ENCODE measurements around the gene CDH4.
"Not testable (repeated sequence)": the region's sequence is repeated elsewhere in the genome, so short reads cannot be mapped to it uniquely, and the experiment has no call there.

CDH4 gene

DNA sequence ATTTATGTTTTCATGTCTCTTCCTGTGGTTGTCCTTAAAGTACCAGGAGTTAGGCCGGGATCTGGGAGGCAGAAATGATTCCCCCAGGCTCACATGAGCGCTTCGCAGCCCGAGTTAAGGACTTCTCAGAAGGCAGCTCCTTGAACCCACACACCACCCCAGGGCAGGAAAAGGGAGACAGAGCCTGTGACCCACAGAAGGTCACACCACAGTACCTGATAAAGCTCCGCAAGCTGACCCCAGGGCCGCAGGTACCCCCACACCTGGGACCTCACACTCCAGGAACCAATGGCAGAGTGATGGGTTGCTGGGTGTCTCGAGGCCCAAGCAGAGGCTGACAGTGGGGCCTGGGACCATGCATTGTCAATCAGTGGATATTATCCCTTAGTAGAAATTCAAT is 207.6 kb downstream of the CDH4 start:
- DNase-seq (ENCODE audit: low read depth): no peak

DNA sequence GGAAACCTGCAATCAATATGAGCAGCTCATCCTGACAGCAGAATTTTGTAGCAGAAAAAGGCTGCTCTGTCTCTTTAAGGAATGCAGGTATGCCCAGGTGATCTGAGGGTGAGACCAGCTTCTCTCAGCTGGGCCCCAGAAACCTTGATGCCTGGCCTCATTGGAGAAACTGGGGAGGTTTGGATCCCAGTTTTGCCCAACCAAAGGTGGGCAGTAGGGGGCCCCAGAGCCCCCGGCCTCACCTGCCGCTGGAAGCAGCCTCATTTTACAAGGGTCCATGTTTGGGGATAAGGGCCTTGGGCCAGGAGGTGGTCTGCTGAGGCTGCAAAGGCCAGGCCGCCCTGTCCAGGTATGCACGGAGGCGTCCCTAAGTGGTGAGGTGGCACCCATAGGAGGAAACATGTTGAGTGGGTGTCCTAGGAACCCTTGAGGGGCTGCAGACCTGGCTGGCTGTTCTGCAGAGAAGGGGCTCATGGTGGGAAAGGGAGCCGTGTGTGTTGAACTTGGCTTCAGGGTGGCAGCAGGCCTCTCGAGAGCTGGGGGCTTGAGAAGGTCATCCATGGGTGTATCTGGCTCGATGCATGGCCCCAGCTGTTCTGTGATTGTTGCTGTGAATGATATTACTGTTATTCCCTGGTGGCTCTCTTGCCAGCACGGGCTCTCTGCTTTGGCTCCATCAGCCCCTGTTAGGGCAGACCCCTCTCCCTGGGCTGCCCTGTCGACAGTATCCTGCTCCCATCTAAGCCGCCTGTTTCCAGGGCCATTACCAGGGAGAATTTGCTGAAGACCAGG is 208.4 kb downstream of the CDH4 start:
- DNase-seq (ENCODE audit: low read depth): no peak

DNA sequence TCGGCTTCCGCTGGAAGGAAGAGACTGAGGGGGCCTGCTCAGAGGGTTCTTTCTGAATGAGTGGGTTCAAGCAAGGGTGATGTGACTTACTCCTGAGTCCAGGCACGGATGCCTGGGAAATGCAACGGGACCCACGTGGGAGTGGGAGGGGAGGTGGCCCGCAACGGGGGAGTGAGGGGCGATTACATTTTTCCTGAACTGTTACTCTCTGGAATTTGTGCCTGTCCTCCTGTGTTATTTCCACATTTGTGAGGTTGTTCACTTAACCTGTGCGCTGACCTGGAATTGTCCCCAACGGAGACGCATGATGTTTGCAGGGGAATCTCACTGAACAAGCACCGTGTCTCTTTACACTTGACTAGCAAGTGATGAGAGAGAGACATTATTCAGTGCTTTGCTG is 209.4 kb downstream of the CDH4 start:
- no peak for DNase-seq (ENCODE audit: low read depth)

DNA sequence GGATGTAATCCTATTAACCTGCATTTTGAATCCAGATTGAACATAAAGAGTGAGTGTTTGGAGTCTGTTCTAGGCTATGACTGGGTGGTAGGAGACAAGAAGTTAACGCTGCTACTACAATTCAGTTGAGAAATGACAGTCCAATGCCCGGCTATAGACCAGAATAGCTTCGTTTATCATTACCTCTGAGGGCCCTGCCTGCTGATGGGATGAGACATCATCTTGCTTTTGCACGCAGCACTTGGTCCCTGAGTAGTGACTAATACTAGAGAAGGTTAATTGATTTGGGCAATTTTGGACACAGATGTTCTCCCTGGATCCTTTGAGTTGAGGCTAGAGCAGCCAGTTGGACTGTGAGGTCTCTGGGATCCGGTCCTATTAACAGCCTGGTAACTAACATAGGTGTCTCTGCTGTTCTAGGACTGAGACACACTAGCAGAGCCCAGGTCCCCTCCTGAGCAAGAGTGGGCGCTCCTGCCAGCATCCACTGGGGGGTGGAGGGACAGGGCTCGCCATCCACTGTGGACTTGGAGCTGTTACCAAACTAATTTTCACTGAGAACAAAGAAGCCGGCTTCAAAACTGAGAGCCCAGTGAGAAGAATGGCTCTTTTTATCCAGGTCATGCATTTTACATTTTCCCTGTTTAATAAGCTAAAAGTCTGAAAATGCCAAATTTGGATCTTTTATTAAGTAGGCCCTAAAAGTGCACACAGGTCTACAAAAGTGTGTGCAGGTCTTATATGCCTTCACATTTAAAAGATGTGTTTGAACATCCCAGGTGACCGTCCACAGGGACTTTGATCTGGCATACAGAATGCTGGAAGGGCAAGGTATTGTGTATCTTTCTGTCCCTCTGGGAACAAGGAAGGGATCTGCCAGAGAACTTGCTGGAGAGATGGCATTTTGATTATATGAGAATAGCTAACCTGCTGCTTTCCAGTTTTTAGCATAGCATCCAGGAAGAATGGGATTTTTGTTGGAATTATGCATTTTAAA is 212.5 kb downstream of the CDH4 start:
- DNase-seq (ENCODE audit: low read depth): no peak

DNA sequence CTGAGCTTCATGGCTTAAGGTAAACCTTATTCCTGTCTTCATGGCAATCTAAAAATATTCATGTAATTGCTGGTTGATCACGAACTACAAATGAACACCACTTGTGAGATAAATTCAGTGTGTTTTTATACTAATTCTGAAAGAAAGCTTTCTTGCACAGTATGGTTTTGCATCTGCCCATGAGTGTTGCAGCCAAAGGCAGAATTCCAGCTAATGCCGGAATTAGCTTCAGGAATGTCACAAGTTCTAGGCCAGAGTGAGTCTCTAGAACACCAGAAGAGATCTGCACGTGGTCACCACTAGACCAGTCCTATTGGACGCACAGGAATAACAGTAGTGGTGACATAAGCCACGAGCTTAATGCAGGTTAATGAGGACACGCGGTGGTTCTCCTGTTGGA is 223.7 kb downstream of the CDH4 start:
- no peak for DNase-seq (ENCODE audit: low read depth)

DNA sequence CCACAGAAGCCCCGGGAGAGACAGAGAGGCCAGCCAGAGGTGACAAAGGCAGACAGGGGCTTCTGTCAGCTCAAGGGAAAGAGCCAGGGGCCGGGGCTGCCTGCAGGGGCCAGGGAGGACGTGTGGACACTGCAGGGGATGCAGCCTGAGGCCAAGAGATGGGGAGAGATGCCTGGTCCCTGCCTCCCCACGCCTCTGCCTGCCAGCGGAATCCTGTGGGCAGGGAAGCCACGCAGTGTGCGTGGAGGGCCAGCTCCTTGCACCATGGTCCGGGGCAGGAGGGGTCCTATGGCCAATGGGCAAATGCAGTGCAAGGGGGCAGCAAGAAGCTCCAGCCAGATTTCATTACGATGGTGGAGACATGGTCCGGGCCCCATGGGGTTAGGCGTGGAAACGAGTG is 224.9 kb downstream of the CDH4 start:
- no peak for DNase-seq (ENCODE audit: low read depth)

DNA sequence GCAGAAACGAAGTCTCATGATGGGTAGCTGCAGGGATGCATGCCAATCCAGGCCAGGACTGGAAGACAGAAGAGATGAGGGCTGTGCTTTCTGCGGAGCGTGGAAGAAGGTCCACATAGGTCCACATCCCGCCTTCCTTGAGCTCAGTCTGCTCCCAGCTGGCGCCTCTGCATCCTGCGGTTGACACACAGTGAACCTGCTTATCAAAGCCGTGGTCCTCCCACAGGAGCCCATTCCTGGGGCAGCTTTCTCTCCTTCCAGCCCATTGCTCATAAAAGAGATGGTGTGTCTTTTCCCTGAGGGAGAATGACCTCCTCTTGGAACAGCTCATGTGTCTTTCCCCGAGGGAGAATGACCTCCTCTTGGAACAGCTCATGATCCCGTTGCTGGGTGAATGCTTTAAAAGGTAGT is 225.4 kb downstream of the CDH4 start:
- no peak for DNase-seq (ENCODE audit: low read depth)

DNA sequence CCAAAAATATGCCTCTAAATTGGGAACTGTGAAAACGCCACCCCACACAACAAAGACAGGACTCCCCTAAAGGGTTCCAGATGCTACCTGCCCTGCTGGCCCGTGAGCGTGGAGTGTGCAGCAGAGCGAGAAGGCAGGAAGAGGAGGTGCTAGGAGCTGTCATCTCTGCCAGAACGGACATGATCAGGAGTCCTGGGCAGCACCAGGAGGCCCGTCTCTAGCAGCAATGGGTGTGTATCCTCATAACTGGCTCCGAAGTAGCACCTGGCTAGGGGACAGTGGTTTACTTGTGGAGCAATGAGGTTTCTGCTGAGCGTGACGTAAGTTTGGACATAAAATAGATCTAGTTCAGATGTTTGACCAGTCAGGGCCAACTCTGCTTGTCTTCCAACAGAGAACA is 226.0 kb downstream of the CDH4 start:
- no peak for DNase-seq (ENCODE audit: low read depth)

DNA sequence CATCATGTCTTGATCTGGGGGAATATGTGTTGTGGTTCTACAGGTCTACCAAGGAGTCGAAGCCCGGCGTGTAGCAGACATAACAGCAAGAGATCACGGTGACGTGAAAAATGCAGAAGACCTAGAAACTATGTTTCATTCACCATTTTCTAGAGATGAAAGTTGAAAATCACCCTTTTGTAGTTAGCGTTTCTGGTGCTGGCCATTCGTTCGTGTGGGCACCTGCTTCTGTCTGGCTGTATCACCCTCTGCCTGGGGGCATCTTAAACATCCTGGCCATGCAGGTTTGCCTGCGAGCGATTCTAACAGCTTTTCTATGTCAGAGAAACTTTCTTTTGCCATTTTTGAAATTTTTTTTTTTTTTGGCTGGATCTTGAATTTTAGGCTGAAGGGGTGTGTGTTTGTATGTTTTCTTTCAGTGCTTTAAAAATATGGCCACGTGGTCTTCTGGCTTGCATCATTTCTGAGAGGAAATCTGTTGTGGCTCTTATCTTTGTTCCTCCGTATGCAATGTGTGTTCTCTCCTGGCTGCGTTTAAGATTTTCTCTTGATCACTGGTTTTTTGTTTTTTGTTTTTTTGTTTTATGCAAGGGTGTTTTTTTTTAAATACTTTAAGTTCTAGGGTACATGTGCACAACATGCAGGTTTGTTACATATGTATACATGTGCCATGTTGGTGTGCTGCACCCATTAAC is 226.7 kb downstream of the CDH4 start:
- no peak for DNase-seq (ENCODE audit: low read depth)

DNA sequence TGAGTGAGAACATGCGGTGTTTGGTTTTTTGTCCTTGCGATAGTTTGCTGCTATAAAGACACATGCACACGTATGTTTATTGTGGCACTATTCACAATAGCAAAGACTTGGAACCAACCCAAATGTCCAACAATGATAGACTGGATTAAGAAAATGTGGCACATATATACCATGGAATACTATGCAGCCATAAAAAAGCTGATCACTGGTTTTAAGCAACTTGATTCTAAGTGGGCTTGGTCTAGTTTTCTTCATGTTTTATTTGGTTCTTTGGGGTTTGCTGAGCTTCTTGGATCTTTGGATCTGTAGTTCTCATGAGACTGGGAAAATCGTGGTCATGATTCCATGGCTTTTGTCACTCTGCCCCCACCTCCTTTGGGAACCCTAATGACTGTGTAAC is 227.4 kb downstream of the CDH4 start:
- DNase-seq (ENCODE audit: low read depth): not testable (repeated sequence)

DNA sequence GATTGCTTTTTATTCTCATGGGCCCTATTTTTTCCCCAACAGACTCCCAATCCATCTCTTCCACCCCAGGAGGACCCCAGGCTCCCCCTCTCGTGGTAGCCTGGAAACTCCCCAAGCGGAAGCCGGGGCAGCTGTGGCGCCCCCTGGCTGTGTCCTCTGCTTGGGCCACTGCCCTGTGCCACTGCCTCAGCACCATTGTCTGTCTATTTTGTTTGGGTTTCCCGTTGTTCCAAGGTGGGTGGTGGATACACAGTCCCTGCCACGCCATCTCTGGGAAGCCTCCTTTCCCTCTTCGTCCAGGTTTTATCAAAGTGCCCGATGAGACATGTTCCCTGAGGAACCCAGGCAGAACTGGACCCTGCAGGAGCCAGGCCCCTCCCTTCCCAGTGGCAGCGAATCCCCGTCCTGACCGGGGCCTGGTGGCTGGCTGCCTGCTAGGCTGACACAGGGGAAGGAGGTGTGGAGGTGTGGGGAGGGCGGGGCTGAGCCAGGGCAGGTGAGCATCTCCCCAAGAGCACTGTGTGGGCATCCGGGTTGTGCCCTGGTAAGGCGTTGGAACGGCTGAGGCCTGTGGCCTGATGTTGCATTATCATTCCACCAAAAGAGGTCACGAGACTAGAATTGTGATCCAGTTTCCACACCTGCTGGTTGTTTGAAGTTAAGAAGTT is 228.2 kb downstream of the CDH4 start:
- no peak for DNase-seq (ENCODE audit: low read depth)

DNA sequence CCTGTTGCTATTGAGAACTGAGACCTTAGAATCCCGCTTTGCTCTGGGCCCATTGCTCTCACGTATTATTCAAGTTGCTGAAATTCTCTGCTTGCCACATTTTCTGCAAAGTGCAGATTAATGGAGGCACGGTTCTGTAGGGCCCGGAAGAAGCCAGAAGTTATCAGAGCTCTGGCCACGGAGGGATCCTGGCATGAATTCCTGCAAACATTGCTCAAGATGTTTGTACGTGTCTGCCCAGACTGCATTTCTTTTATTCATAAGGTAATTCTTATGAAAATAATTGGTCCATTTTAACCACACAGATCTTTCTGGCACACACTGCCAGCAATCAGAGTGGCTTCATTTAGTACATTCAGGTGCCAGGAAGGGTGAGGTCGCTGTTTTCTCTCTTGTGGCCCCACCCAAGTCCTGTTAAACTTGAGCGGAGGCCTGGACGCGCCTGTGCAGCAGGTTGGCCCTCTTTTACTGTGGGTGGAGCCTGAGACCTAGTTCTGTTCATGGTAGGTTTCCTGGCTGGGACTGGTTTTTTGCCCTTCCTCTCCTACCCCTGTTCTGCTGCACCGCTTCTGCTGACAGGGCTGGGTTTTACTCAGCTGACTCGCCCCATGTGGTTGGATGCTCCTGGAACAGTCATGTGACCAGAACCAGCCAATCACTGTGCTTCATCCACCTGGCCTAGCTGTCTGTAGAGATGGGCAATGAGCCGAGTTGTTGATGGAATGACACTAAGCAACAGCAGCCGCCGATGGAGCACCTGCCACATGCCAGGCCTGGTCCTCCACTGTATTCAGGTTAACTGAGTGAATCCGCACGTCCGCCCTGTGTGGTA is 230.2 kb downstream of the CDH4 start:
- no peak for DNase-seq (ENCODE audit: low read depth)

DNA sequence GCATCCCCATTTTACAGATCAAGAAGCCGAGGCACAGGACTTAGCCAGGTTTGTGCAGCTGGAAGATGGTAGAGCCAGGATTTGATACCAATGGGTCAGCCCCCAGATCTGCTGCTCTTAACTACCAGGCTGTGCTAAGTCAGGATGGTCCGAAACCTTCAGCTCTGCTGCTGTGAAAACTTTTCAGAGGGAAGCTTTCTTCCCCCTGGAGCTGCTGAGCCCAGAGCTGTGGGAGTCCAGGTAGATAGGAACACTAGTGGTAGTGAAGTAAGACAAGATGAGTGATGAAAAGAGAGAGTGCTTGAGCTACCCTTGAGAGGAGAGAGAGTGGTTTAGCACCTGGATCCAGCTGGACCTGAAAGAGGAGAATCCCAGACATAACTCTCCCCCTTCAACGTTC is 230.8 kb downstream of the CDH4 start:
- no peak for DNase-seq (ENCODE audit: low read depth)

DNA sequence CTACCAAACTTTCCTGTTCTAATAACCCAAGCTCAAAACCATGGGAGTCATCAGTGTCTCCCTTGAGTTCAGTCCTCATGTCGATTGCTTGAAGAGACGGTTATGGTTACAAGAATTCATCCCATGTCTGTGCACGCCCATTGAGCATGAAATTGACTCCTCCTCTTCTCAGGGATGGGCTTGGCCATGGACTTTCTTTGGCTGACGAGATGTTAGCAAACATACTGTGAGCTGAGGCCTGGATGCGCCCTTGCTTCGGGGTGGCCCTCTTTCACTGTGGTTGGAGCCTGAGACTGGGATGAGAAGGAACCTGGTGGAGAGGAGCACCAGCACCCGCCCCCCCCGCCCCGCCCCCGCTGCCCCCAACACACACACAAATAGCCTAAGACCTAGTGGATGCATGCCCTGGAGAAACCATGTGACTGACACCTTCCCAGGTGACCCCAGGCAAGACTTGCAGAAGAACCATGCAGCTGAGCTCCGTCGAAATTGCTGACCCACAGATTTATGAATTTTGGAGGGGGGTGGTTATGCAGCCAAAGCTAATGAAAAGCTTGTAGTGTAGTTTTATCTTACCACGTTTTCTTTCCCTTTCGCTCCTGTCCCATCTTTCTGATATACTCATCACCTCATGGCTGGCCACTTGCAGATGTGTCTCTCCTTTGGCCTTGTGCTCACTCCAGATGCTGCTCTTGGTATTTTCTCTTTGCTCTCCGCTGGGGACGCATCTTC is 231.4 kb downstream of the CDH4 start:
- no peak for DNase-seq (ENCODE audit: low read depth)

DNA sequence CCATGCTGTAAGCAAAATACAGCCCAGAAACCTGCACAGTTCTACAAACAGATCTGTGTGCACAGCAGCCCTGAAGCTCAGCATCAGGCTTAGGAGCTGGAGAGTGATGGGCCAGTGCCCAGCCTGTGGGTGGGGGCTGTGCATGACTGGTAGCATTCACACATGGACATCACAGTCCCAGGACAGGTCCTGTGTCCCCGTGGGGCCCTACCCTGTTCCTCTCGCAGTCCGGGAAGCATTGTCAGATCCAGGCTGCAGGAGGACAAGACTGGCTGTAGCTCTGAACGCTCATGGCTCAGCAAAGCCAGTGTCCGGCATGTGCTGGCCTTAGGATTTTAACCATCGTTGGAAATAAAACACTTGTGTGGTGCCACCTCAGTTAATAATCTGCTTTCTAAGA is 234.1 kb downstream of the CDH4 start:
- DNase-seq (ENCODE audit: low read depth): no peak

DNA sequence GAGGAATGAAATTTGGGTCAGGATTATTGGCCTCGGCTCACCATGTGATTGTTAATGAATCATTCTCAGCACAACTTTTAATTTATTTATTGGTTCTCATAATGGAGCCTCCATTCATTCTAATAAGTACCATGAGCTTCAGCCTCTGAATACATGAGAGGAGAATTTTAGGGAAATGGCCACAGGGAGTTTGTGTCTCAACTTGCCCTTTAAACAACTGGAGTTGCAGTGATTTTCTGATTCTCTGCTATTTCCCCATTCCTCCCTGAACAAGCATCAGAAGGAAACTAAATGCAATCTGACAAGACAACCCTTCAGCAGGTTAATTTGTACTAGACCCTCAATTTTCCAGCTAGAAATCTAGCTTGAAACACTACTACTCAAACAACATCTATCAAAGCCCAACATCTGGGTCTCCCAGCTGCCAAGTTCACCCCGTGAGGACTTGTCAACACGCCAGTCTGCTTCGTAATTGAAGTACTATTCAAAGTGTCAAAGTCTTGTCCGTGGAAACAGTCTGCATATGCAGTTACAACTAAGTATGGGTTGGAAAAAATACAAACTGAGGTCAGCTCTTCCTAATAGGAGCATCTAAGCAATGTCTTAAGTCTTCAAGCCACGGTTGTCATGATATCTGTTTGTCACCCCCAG is 235.4 kb downstream of the CDH4 start:
- no peak for DNase-seq (ENCODE audit: low read depth)

DNA sequence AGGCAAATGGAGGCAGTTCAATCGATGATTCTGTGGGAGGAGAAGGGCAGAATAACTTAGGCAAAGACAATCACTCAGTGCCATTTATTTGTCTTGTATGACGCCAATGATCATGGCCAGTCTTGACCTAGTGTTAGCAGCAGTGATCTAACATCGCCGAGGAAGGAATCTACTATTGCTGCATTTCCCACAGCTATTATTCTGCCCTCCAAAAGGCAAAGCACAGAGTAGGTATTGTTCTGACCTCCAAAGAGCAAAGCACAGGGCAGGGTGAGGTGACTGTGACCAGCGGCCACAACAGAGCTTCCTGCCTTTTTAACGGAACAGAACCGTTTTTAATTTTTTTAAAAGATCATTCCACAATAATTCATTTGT is 235.9 kb downstream of the CDH4 start:
- DNase-seq (ENCODE audit: low read depth): no peak

DNA sequence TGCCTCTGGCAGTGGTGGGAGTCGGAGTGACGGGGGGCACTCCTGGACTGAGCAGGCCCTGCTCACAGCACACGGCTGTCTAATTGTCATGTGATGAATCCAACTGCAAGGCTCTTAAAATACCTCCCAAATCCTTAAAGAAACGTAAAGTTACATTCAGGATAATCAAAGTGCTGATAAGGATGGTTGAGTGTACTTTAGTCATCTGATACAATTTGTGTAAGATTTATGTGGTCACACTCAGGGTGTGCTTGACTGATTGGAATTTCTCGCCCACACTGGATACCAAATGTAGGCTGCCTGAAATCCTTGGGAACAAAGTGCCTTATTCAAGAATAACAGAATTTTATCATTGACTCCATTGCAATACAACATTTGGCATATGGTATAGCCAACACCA is 238.7 kb downstream of the CDH4 start:
- DNase-seq (ENCODE audit: low read depth): no peak

DNA sequence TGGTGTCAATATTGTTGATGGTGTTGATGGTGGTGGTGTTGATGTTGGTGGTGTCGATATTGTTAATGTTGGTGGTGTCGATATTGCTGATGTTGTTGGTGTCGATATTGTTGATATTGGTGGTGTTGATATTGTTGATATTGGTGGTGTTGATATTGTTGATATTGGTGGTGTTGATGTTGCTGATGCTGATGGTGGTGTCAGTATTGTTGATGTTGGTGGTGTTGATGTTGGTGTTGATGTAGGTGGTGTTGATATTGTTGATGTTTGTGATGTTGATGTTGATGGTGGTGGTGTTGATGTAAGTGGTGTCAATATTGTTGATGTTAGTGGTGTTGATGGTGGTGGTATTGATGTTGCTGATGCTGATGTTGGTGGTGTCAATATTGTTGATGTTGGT is 240.0 kb downstream of the CDH4 start:
- no peak for DNase-seq (ENCODE audit: low read depth)

DNA sequence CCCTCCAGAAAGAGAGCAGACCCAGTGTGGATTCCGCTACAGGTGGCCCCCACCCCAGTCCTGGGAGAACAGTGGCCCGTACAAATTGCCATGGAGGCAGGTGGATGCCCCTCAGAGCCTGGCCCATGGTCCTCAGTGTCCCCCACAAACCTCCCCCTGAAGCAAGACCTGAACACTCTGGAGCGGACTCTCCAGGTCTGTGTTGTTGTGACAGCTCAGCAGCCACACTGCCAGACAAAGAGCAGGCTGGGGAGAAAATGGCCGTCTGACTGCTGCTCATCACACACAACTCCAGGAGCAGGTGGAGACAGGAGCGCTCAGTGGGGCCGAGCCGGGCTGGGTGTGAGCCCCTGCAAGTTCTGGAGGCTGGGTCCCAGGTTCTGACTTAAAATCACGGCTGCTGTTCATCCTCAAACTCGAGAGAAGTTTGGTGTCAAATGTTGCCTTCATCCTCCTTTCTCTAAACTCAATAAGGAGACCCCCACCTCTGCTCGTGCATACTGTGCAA is 241.8 kb downstream of the CDH4 start:
- no peak for DNase-seq (ENCODE audit: low read depth)
